ENCODE data around the gene WWOX. TPM values are rescaled to one million over a fixed set of nuclear protein-coding genes. Genes with fewer than 3 reads are reported as not detected.

WWOX gene
- polyA plus RNA-seq, 2 of the 4 experiments (the other 2 are of a cell fraction), result 16.0 to 17.2 TPM

DNA sequence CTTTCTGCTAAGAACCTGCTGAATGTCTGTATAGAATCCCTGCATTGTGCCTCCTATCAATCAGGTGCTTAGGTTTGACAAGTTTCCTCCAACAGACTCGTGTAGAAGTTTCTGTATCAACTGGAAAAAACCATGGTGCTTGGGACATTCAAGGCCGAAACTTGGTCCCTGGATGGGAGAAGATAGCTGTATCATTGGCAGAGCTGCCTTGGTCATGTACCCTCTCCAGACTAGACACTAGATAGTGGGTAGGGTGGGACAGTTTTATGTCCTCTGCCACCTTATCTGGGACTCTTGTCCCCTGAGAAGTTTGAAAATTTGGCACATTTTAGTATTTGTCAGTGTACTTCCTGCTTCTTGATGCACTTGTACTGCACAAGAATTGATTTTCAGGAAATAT lies 520.8 kb downstream of the WWOX start:
- ATAC-seq (no peak), DNase-seq (ENCODE audit: low read depth in 1 of 2, low spot score in 1 of 2) (no peak), FAIRE-seq (no peak)
- POLR2A ChIA-PET, result no interaction called here
- Histone ChIP-seq H3K9me3 (0 out of 3 replicates have a peak, but pooled peaks cover 4% of the 10 kb centered on the region), H3K4me2 (no peak overlapping the region), H3K27ac (no peak overlapping the region), H3K4me3 (no peak overlapping the region), H3K4me1 (no peaks in the 10 kb centered on the region)
- CTCF ChIA-PET, result no interaction called here
- WGBS (ENCODE audit: missing lambda C conversion rate), result 21% methylated on average over 2 of the region's 2 CpGs
- TF ChIP-seq EHMT2 (IDR thresholded peaks at IDR 0.05; ENCODE audit: low read depth) (no peak), BHLHE40 (IDR thresholded peaks at IDR 0.05; ENCODE audit: low read depth, low read length) (no peak), CHD4 (IDR thresholded peaks at IDR 0.05; ENCODE audit: borderline replicate concordance) (no peak), MAZ (IDR thresholded peaks at IDR 0.05; ENCODE audit: borderline replicate concordance, low read depth, low read length) (no peak), HDAC2 (IDR thresholded peaks at IDR 0.05) (no peak)
- TF ChIP-seq, protein P1, sequence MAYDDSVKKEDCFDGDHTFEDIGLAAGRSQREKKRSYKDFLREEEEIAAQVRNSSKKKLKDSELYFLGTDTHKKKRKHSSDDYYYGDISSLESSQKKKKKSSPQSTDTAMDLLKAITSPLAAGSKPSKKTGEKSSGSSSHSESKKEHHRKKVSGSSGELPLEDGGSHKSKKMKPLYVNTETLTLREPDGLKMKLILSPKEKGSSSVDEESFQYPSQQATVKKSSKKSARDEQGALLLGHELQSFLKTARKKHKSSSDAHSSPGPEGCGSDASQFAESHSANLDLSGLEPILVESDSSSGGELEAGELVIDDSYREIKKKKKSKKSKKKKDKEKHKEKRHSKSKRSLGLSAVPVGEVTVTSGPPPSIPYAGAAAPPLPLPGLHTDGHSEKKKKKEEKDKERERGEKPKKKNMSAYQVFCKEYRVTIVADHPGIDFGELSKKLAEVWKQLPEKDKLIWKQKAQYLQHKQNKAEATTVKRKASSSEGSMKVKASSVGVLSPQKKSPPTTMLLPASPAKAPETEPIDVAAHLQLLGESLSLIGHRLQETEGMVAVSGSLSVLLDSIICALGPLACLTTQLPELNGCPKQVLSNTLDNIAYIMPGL (CRISPR knock-in tag; IDR thresholded peaks at IDR 0.05; ENCODE audit: borderline replicate concordance), result no peak

DNA sequence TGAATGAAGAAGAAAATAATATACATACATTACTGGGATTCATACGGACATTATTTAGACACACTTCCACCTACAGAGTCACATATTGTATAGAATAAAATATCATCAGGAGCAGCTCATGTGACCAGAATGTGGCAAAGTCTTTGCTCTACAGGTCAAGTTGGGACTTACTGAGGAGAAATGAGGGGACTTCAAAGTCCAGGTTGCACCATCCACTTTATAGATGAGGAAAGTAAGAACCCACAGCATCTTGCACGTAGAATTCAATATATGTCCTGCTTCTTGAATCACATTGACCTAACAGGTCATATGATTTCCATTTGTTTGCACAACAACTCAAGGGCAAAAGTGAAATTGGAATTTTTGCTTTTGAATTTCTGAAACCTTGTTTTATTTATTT lies 524.3 kb downstream of the WWOX start:
- FAIRE-seq (no peak), ATAC-seq (no peak), DNase-seq (ENCODE audit: low read depth in 1 of 2, low spot score in 1 of 2) (no peak)
- no peaks in the 10 kb centered on the region for H3K4me1 ChIP-seq
- no peak overlapping the region for H3K4me3 ChIP-seq
- no peak overlapping the region for H3K27ac ChIP-seq
- WGBS (ENCODE audit: missing lambda C conversion rate), result 61% methylated on average over 2 of the region's 2 CpGs
- TF ChIP-seq NFE2L2 (conservative IDR thresholded peaks at IDR 0.05; ENCODE audit: low read length), result no peak
- TF ChIP-seq FOSL2 (IDR thresholded peaks at IDR 0.05), result no peak
- no peak for TF ChIP-seq FOSL2 (CRISPR knock-in tag; IDR thresholded peaks at IDR 0.05)
- CTCF ChIA-PET, result no interaction called here
- H3K4me2 ChIP-seq, result no peak overlapping the region
- POLR2A ChIA-PET, result no interaction called here
- H3K9me3 ChIP-seq, result 0 out of 3 replicates have a peak, but pooled peaks cover 4% of the 10 kb centered on the region

DNA sequence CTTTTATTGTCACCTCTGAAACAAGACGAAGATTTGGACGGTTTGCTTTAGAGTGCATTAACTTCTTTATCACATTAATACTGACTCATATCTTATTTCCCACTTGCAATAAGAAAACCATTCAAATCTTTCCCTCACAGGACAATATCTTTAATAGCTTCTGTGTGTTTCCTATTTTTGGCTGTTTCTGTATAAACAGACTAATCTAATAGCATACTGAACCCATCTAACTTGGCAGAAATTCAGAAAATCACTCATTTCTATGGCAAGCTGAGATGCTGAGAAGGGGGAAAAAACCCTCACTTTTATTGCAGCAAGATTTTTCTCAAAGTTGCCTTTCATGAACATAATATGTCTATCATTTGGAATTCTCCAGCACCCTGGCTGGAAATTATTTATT lies 524.9 kb downstream of the WWOX start:
- DNase-seq (ENCODE audit: low read depth in 1 of 2, low spot score in 1 of 2) (no peak), ATAC-seq (no peak), FAIRE-seq (no peak)
- no peaks in the 10 kb centered on the region for H3K4me1 ChIP-seq
- no peak overlapping the region for H3K27ac ChIP-seq
- 30% methylated on average over 2 of the region's 2 CpGs for WGBS (ENCODE audit: missing lambda C conversion rate)
- no peak overlapping the region for H3K4me3 ChIP-seq
- CTCF ChIA-PET, result no interaction called here
- POLR2A ChIA-PET, result no interaction called here
- H3K4me2 ChIP-seq, result no peak overlapping the region
- peaks cover 6% of the 10 kb centered on the region; the same call in 1 of the 3 replicates for H3K9me3 ChIP-seq
- TF ChIP-seq RFX5 (IDR thresholded peaks at IDR 0.05) (no peak), NFE2L2 (conservative IDR thresholded peaks at IDR 0.05; ENCODE audit: low read length) (no peak), HOXA7 (CRISPR knock-in tag; IDR thresholded peaks at IDR 0.05) (no peak), FOSB (CRISPR knock-in tag; IDR thresholded peaks at IDR 0.05) (no peak), MAZ (IDR thresholded peaks at IDR 0.05; ENCODE audit: borderline replicate concordance, low read depth, low read length) (no peak), CHD2 (IDR thresholded peaks at IDR 0.05; ENCODE audit: low read length, partially characterized antibody) (no peak), CTCF (IDR thresholded peaks at IDR 0.05) (no peak), TFCP2L1 (CRISPR knock-in tag; IDR thresholded peaks at IDR 0.05) (no peak), ZFP36 (IDR thresholded peaks at IDR 0.05; ENCODE audit: borderline replicate concordance, partially characterized antibody) (no peak), MYC (IDR thresholded peaks at IDR 0.05; ENCODE audit: borderline replicate concordance, low read length) (no peak), HOXB5 (CRISPR knock-in tag; IDR thresholded peaks at IDR 0.05) (no peak), JUNB (IDR thresholded peaks at IDR 0.05) (no peak)
